HepG2 (cell line): ENCODE results near the gene VPS50. TPM values are rescaled to one million over a fixed set of nuclear protein-coding genes. Genes with fewer than 3 reads are reported as not detected.

Experiments
- CBX5 ChIP-seq: sonication (generic); formaldehyde crosslinking; IDR thresholded peaks from 2 replicates; pipeline ENCODE4 v1.4.0; 2020; ENCODE audit warnings: missing genetic modification reagents, borderline replicate concordance
- CENPX ChIP-seq: sonication (generic); formaldehyde crosslinking; IDR thresholded peaks from 2 replicates; pipeline ENCODE4 v1.9.0; 2021; ENCODE audit warnings: mild to moderate bottlenecking, missing genetic modification reagents, moderate library complexity
- KAT8 ChIP-seq: IDR thresholded peaks from 2 replicates; pipeline ENCODE4 v1.6.1; 2016; ENCODE audit warnings: missing genetic modification reagents, missing compliant biosample characterization
- KDM6A ChIP-seq: IDR thresholded peaks from 2 replicates; pipeline ENCODE4 v1.6.1; 2016; ENCODE audit warnings: low read depth
- NCOA1 ChIP-seq: sonication (generic); formaldehyde crosslinking; IDR thresholded peaks from 2 replicates; pipeline ENCODE4 v1.9.0; 2021; ENCODE audit warnings: missing genetic modification reagents
- NFIB ChIP-seq: sonication (generic); formaldehyde crosslinking; IDR thresholded peaks from 2 replicates; pipeline ENCODE4 v1.9.0; 2021; ENCODE audit warnings: missing genetic modification reagents, mild to moderate bottlenecking, borderline replicate concordance
- SMAD1 ChIP-seq: sonication (generic); formaldehyde crosslinking; IDR thresholded peaks from 2 replicates; pipeline ENCODE4 v1.4.0; 2020; ENCODE audit warnings: missing genetic modification reagents, low read depth, mild to moderate bottlenecking, borderline replicate concordance
- SOX13 ChIP-seq, 3 experiments: fragments of 450-650 bp in 1 of 3; sonication (generic) in 1 of 3; formaldehyde crosslinking in 1 of 3; IDR thresholded peaks in 2 of 3; conservative IDR thresholded peaks in 1 of 3; 2 replicates each; pipeline versions ENCODE4 v1.5.0 to v1.6.1; 2016 to 2020; ENCODE audit warnings: antibody characterized with exemption in 1 of 3, mild to moderate bottlenecking in 1 of 3, missing compliant biosample characterization in 1 of 3, missing genetic modification reagents in 1 of 3, moderate library complexity in 1 of 3
- TARDBP ChIP-seq: sonication (generic); formaldehyde crosslinking; IDR thresholded peaks from 2 replicates; pipeline ENCODE4 v1.8.0; 2022; ENCODE audit warnings: mild to moderate bottlenecking, missing genetic modification reagents
- TGIF2 ChIP-seq: IDR thresholded peaks from 2 replicates; pipeline ENCODE4 v1.6.1; 2016; ENCODE audit warnings: control low read depth, missing compliant biosample characterization
- ZNF230 ChIP-seq: sonication (generic); formaldehyde crosslinking; IDR thresholded peaks from 2 replicates; pipeline ENCODE4 v1.4.0; 2020; ENCODE audit warnings: mild to moderate bottlenecking, missing genetic modification reagents
- ZNF251 ChIP-seq: sonication (generic); formaldehyde crosslinking; IDR thresholded peaks from 2 replicates; pipeline ENCODE4 v1.9.0; 2021; ENCODE audit warnings: mild to moderate bottlenecking, missing genetic modification reagents
- ZNF333 ChIP-seq: sonication (generic); formaldehyde crosslinking; IDR thresholded peaks from 2 replicates; pipeline ENCODE4 v1.4.0; 2020; ENCODE audit warnings: mild to moderate bottlenecking, missing genetic modification reagents, borderline replicate concordance
- ZNF431 ChIP-seq: sonication (generic); formaldehyde crosslinking; IDR thresholded peaks from 2 replicates; pipeline ENCODE4 v1.9.0; 2022; ENCODE audit warnings: missing genetic modification reagents, low read depth, mild to moderate bottlenecking, borderline replicate concordance
- polyA plus RNA-seq, 8 experiments: library from polyadenylated mRNA; depleted of rRNA in 3 of 8; stranded (reverse) in 7 of 8; unstranded in 1 of 8; fragments of >200 nt; fragmentation: Illumina TruSeq in 4 of 8; extraction: Trizol in 4 of 8; gene quantifications; 2 replicates each; pipeline versions ENCODE4 v1.2.1 to v1.2.3, GENCODE V29; 2011 to 2016; ENCODE audit warnings: low read depth in 4 of 8, missing spikeins in 1 of 8, mixed read lengths in 1 of 8; ENCODE audit not compliant: insufficient read depth in 1 of 8
- total RNA-seq, 5 experiments: library from RNA; depleted of rRNA; stranded (reverse); fragments of >200 nt; fragmentation: Illumina TruSeq; extraction: Trizol; gene quantifications; 2 replicates each; pipeline ENCODE4 v1.2.3, GENCODE V29; 2016; ENCODE audit warnings: low read depth in 1 of 5
- TF ChIP-seq, protein P1 (sequence below): IDR thresholded peaks from 2 replicates; pipeline ENCODE4 v1.6.1; 2016; ENCODE audit warnings: mild to moderate bottlenecking
- TF ChIP-seq, protein P2 (sequence below): sonication (generic); formaldehyde crosslinking; IDR thresholded peaks from 2 replicates; pipeline ENCODE4 v1.4.0; 2020; ENCODE audit warnings: missing genetic modification reagents, borderline replicate concordance
- TF ChIP-seq, protein P3 (sequence below): sonication (generic); formaldehyde crosslinking; IDR thresholded peaks from 2 replicates; pipeline ENCODE4 v1.5.1; 2020; ENCODE audit warnings: mild to moderate bottlenecking, missing genetic modification reagents, borderline replicate concordance

Gene VPS50
- total and polyA plus RNA-seq, 2 of the 13 experiments (the other 11 are each of a cell fraction or from before 2014, with no cell fraction given): 10.3 to 20.4 TPM

DNA sequence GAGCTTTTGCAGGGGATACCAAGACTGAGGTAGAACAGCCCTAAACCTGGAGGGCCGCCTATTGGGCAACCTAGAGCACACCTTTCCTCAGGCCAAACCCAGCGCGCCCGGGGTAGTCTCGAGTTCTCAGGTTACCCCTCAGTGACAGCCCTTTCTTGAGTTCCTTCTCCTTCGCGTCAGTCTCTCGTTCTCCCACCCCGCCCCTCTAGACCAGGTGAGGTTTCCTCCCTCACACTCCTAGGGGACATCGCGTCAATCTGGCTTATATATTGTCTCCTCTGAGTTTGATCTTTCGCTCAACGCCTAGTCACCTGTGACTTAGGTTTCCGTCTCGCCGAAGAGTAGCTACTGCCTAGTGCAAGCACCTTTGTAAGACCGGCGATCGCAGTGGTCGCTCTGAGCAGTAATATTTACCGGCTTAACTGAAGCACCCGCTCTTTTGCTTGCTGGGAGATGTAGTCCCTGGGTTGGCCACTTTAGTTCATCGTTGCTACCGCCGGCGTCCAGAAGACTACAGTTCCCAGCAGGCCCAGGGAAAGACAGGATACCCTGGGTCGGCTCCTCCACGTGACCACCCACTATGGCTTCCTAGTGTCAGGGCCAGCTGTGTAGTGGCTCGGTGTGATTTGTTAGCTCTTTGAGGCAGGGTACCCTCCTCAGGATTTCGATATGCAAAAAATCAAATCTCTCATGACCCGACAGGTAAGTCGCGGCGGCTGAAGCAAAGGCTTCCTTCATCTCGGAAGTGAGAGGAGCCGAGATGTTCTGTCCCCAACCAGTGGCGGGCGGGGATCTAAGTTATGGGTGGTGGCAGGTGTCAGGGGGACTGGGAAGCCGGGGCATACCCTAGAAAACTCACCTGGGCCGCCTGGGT lies at the start of gene VPS50 (continued):
- TF ChIP-seq, protein P1, sequence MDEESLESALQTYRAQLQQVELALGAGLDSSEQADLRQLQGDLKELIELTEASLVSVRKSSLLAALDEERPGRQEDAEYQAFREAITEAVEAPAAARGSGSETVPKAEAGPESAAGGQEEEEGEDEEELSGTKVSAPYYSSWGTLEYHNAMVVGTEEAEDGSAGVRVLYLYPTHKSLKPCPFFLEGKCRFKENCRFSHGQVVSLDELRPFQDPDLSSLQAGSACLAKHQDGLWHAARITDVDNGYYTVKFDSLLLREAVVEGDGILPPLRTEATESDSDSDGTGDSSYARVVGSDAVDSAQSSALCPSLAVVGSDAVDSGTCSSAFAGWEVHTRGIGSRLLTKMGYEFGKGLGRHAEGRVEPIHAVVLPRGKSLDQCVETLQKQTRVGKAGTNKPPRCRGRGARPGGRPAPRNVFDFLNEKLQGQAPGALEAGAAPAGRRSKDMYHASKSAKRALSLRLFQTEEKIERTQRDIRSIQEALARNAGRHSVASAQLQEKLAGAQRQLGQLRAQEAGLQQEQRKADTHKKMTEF (CRISPR knock-in tag): peak; percentile 61
- TF ChIP-seq CENPX (CRISPR knock-in tag): no peak
- TF ChIP-seq, protein P2, sequence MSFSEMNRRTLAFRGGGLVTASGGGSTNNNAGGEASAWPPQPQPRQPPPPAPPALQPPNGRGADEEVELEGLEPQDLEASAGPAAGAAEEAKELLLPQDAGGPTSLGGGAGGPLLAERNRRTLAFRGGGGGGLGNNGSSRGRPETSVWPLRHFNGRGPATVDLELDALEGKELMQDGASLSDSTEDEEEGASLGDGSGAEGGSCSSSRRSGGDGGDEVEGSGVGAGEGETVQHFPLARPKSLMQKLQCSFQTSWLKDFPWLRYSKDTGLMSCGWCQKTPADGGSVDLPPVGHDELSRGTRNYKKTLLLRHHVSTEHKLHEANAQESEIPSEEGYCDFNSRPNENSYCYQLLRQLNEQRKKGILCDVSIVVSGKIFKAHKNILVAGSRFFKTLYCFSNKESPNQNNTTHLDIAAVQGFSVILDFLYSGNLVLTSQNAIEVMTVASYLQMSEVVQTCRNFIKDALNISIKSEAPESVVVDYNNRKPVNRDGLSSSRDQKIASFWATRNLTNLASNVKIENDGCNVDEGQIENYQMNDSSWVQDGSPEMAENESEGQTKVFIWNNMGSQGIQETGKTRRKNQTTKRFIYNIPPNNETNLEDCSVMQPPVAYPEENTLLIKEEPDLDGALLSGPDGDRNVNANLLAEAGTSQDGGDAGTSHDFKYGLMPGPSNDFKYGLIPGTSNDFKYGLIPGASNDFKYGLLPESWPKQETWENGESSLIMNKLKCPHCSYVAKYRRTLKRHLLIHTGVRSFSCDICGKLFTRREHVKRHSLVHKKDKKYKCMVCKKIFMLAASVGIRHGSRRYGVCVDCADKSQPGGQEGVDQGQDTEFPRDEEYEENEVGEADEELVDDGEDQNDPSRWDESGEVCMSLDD: no peak
- peak; percentile 75; the same call in 1 of the 2 replicates for TF ChIP-seq ZNF230 (CRISPR knock-in tag)
- TF ChIP-seq SMAD1 (CRISPR knock-in tag): peak; percentile 33; the same call in 1 of the 2 replicates
- no peak for TF ChIP-seq SOX13 (IDR thresholded peaks at IDR 0.05)
- no peak; a peak in 1 of 4 replicates for TF ChIP-seq SOX13 (CRISPR knock-in tag; conservative IDR thresholded peaks at IDR 0.05 in 1 of 2, IDR thresholded peaks at IDR 0.05 in 1 of 2)
- TF ChIP-seq ZNF333 (CRISPR knock-in tag): no peak; the same call in 1 of the 2 replicates
- TF ChIP-seq KDM6A (CRISPR knock-in tag): no peak
- TF ChIP-seq TARDBP: no peak
- TF ChIP-seq TGIF2 (CRISPR knock-in tag): no peak; the same call in 1 of the 2 replicates
- TF ChIP-seq NFIB: no peak
- no peak for TF ChIP-seq NCOA1 (CRISPR knock-in tag)
- peak; percentile 62; the same call in 1 of the 2 replicates for TF ChIP-seq ZNF431 (CRISPR knock-in tag)
- TF ChIP-seq ZNF251: no peak
- TF ChIP-seq CBX5 (CRISPR knock-in tag): no peak; the same call in 1 of the 2 replicates
- TF ChIP-seq, protein P3, sequence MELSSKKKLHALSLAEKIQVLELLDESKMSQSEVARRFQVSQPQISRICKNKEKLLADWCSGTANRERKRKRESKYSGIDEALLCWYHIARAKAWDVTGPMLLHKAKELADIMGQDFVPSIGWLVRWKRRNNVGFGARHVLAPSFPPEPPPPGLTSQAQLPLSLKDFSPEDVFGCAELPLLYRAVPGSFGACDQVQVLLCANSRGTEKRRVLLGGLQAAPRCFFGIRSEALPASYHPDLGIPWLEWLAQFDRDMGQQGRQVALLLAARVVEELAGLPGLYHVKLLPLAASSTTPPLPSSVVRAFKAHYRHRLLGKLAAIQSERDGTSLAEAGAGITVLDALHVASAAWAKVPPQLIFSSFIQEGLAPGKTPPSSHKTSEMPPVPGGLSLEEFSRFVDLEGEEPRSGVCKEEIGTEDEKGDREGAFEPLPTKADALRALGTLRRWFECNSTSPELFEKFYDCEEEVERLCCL (CRISPR knock-in tag): no peak
- peak; percentile 100 for TF ChIP-seq KAT8 (CRISPR knock-in tag)
